Osteoblast (primary cell): ENCODE results near the gene GGA1. TPM values are rescaled to one million over a fixed set of nuclear protein-coding genes. Genes with fewer than 3 reads are reported as not detected.

Experiments
- DNase-seq: peaks from one replicate; pipeline ENCODE4 v3.0.0; 2011; ENCODE audit warnings: low spot score, mixed read lengths; ENCODE audit not compliant: insufficient read length; ENCODE audit errors: missing footprints
- H2AFZ ChIP-seq: 2 replicates; pipeline ENCODE4 v1.6.0; 2011; ENCODE audit warnings: mild to moderate bottlenecking, low read length
- H3K27ac ChIP-seq: 2 replicates; pipeline ENCODE4 v1.5.1; 2011; ENCODE audit warnings: mild to moderate bottlenecking, low read depth, low read length, moderate library complexity
- H3K27me3 ChIP-seq: 2 replicates; pipeline ENCODE4 v1.6.0; 2012; ENCODE audit warnings: mild to moderate bottlenecking, control low read depth, inconsistent platforms, low read length, moderate library complexity; ENCODE audit not compliant: insufficient read depth
- H3K36me3 ChIP-seq: 2 replicates; pipeline ENCODE4 v1.5.1; 2011; ENCODE audit warnings: mild to moderate bottlenecking, low read length, control low read depth, moderate library complexity; ENCODE audit not compliant: insufficient read depth
- H3K4me1 ChIP-seq: 2 replicates; pipeline ENCODE4 v1.5.1; 2011; ENCODE audit warnings: mild to moderate bottlenecking, low read length, control low read depth, moderate library complexity; ENCODE audit not compliant: insufficient read depth
- H3K4me2 ChIP-seq: 2 replicates; pipeline ENCODE4 v1.6.0; 2011; ENCODE audit warnings: mild to moderate bottlenecking, low read length; ENCODE audit not compliant: insufficient read depth
- H3K4me3 ChIP-seq: fragments of 200-600 bp; sonication (generic); 3 replicates; pipeline ENCODE4 v1.5.1; 2012; ENCODE audit warnings: mild to moderate bottlenecking, low read length, inconsistent platforms; ENCODE audit not compliant: insufficient read depth
- H3K79me2 ChIP-seq: 2 replicates; pipeline ENCODE4 v1.6.0; 2012; ENCODE audit warnings: mild to moderate bottlenecking, low read length, control low read depth, inconsistent platforms; ENCODE audit not compliant: insufficient read depth
- H3K9me3 ChIP-seq: 2 replicates; pipeline ENCODE4 v1.5.1; 2011; ENCODE audit warnings: low read depth, low read length, control low read depth
- H4K20me1 ChIP-seq: 2 replicates; pipeline ENCODE4 v1.6.0; 2012; ENCODE audit warnings: mild to moderate bottlenecking, low read length, control low read depth; ENCODE audit not compliant: insufficient read depth
- CTCF ChIP-seq: IDR thresholded peaks from 2 replicates; pipeline ENCODE4 v1.5.1; 2011; ENCODE audit warnings: mild to moderate bottlenecking, low read depth, low read length, moderate library complexity; ENCODE audit errors: extremely low read depth
- total RNA-seq: library from RNA; depleted of rRNA; stranded (reverse); fragments of >200 nt; gene quantifications from 2 replicates; pipeline ENCODE4 v1.2.3, GENCODE V29; 2012

Gene GGA1
- total RNA-seq, 1 donor: 36.2 TPM

GRCh38 chr22:37560608-37561211 is 47.9 kb upstream of the GGA1 start:
- Histone ChIP-seq H3K79me2 (peaks cover 47% of the 10 kb centered on the region), H3K4me3 (peak overlapping the region; percentile 95), H3K4me2 (peak overlapping the region; percentile 96), H3K27me3 (no peaks in the 10 kb centered on the region), H4K20me1 (peaks cover 45% of the 10 kb centered on the region), H3K36me3 (peaks cover 7% of the 10 kb centered on the region), H3K9me3 (no peaks in the 10 kb centered on the region), H3K27ac (peak overlapping the region; percentile 76), H2AFZ (peak overlapping the region; percentile 35), H3K4me1 (peaks cover 46% of the 10 kb centered on the region)
- peak; percentile 92 for DNase-seq
- no peak for TF ChIP-seq CTCF

GRCh38 chr22:37561212-37562048 is 47.2 kb upstream of the GGA1 start:
- Histone ChIP-seq H4K20me1 (peaks cover 53% of the 10 kb centered on the region), H3K36me3 (peaks cover 14% of the 10 kb centered on the region), H2AFZ (peak overlapping the region; percentile 35), H3K4me2 (peak overlapping the region; percentile 96), H3K27ac (peak overlapping the region; percentile 76), H3K9me3 (no peaks in the 10 kb centered on the region), H3K4me1 (peaks cover 51% of the 10 kb centered on the region), H3K79me2 (peaks cover 54% of the 10 kb centered on the region), H3K4me3 (peak overlapping the region; percentile 95), H3K27me3 (no peaks in the 10 kb centered on the region)
- peak; percentile 86 for TF ChIP-seq CTCF
- DNase-seq: peak; percentile 99

GRCh38 chr22:37562049-37562875 is 46.4 kb upstream of the GGA1 start:
- Histone ChIP-seq H3K27ac (peak overlapping the region; percentile 76), H3K4me2 (peak overlapping the region; percentile 96), H4K20me1 (peaks cover 61% of the 10 kb centered on the region), H2AFZ (no peak overlapping the region), H3K27me3 (no peaks in the 10 kb centered on the region), H3K9me3 (no peaks in the 10 kb centered on the region), H3K4me1 (peaks cover 59% of the 10 kb centered on the region), H3K36me3 (peaks cover 23% of the 10 kb centered on the region), H3K79me2 (peaks cover 63% of the 10 kb centered on the region), H3K4me3 (peak overlapping the region; percentile 95)
- DNase-seq: peak; percentile 75
- no peak for TF ChIP-seq CTCF
